ENCODE data around the gene GTF2F2.

DNA sequence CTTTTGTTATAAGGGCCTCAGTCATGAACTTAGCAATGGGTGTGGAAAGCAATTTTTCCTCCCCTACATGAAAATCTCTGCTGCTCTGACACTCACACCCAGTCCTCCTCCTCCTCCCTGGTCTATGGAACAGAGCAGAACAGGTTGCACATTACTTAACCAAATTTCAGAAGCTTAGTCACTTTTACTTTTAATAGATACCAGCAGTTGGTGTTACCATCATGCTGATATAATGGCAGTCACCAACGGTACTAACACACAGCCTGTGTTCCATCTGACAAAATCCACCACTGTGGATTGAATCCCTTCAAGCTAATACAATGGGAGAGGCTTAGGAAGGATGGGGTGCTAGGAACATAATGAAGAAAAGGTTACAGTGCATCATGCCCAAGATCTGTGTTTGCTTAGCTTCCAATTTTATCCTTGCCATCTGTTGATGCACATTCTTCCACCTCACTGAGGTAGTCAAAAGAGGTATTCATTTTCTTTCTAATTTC lies 210.9 kb downstream of the GTF2F2 start:
- TF ChIP-seq GATA2 (IDR thresholded peaks at IDR 0.05; ENCODE audit: low read depth, low read length) (no peak), GATA3 (IDR thresholded peaks at IDR 0.05; ENCODE audit: low read depth, low read length) (no peak)

All from SH-SY5Y (cell line).